Mammary epithelial cell (primary cell): ENCODE measurements around the gene ZNF451.

ENCODE experiments used
- EZH2 ChIP-seq: IDR thresholded peaks from 2 replicates; pipeline ENCODE4 v1.6.1; 2012; ENCODE audit warnings: low read length, inconsistent platforms, borderline replicate concordance
- TF ChIP-seq, protein P1 (sequence below), 2 donors: IDR thresholded peaks in 1 of 2; conservative IDR thresholded peaks in 1 of 2; 2 replicates each; pipeline ENCODE4 v1.5.1; 2011 to 2012; ENCODE audit warnings: inconsistent platforms in 2 of 2, low read length in 2 of 2, mild to moderate bottlenecking in 2 of 2, control low read depth in 1 of 2, low read depth in 1 of 2; ENCODE audit not compliant: insufficient read depth in 1 of 2; ENCODE audit errors: extremely low read depth in 1 of 2

DNA sequence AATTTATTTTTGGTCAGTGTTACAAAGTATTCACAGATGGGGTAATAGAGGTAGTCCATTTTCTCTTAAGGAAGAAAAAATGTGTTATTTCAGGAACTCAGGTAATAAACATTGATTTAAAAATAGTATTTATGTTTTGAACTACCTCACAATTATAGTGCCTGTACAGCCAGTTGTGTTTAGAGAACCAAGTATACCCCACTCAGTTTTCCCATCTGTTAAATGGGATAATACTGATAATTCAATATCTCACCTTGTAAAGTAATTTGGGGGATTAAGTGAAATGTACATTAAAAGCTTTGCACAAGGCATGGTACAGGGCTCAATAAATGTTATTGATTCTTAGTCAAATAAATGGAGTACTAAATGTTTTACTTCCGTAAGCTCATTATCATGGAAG lies 4.7 kb downstream of the ZNF451 start:
- TF ChIP-seq, protein P1, sequence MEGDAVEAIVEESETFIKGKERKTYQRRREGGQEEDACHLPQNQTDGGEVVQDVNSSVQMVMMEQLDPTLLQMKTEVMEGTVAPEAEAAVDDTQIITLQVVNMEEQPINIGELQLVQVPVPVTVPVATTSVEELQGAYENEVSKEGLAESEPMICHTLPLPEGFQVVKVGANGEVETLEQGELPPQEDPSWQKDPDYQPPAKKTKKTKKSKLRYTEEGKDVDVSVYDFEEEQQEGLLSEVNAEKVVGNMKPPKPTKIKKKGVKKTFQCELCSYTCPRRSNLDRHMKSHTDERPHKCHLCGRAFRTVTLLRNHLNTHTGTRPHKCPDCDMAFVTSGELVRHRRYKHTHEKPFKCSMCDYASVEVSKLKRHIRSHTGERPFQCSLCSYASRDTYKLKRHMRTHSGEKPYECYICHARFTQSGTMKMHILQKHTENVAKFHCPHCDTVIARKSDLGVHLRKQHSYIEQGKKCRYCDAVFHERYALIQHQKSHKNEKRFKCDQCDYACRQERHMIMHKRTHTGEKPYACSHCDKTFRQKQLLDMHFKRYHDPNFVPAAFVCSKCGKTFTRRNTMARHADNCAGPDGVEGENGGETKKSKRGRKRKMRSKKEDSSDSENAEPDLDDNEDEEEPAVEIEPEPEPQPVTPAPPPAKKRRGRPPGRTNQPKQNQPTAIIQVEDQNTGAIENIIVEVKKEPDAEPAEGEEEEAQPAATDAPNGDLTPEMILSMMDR (conservative IDR thresholded peaks at IDR 0.05 in 1 of 2, IDR thresholded peaks at IDR 0.05 in 1 of 2; ENCODE audit: extremely low read depth in 1 of 2, insufficient read depth in 1 of 2, low read depth in 1 of 2, low read length in 2 of 2): no peak
- no peak for TF ChIP-seq EZH2
